Activated CD8-positive, alpha-beta memory T cell treated with anti-CD3 and anti-CD28 coated beads for 1 hour (primary cell): ENCODE measurements around the gene SPACA6.

Experiments used
- DNase-seq, 2 donors: peaks; one replicate each; pipeline ENCODE4 v3.0.0-alpha.2; 2020; ENCODE audit warnings: low read depth in 1 of 2; ENCODE audit errors: extremely low read depth in 1 of 2

The SPACA6 gene

DNA sequence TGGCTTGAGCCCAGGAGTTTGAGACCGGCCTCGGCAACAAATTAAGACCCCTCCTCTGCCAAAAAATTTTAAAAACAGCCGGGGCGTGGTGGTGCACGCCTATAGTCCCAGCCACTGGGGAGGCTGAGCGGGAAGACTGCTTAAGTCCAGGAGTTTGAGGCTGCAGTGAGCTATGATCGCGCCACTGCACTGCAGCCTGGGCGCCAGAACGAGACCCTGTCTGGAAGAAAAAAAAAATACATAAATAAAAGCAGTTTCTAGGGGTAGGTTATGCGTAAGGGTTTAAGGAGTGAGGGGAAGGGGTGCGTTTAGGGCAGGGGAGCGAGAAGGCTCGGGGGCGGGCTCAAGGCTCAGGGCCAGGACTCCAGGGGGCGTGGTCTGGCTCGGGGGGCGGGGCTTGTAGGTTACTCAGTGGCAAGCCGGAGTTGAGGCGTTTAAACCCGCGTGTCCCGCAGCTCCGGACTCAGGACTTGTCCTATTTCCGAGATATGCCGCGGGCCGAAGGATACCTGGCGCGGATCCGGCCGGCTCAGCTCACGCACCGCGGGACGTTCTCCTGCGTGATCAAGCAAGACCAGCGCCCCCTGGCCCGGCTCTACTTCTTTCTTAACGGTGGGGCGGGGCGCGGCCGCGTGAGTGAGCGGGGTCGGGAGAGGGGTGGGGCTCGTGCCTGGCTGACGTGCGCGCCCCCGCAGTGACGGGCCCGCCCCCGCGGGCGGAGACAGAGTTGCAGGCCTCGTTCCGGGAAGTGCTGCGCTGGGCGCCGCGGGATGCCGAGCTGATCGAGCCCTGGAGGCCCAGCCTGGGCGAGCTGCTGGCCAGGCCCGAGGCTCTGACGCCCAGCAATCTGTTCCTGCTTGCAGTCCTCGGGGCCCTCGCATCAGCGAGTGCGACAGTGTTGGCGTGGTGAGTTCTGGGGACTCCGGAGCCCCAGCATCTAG, 10.7 kb downstream of the SPACA6 start:
- peak; percentile 80 to 95 for DNase-seq

DNA sequence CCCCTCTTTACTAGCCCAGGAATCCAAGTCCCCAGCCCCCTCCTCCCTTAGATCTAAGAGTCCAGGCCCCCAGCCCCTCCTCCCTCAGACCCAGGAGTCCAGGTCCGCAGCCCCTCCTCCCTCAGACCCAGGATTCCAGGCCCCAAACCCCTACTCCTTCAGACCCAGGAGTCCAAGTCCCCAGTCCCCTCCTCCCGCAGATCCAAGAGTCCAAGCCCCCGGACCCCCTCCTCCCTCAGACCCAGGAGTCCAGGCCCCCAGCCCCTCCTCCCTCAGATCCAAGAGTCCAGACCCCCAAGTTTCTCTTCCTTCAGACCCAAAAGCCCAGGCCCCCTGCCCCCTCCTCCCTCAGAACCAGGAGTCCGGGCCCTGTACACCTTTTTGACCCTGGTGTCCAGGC, 11.5 kb downstream of the SPACA6 start:
- no peak for DNase-seq

DNA sequence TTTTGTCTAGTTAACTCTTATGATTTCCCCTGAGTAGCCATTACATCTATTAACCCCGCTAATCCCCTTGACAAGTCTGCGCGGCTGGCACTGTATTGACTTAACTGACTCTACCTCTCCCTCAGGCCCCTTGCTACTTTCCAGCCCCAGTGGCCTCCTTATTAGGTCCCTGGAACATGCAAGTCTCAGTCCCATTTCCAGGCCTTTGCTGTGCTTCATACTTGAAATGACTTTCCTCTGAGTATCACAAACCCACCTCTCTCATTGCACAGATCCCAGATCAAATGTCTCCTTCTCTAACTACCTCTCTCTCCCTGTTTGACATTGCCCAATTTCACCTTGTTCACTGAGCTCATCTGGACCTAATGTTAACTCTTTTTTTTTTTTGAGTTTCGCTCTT, 13.2 kb downstream of the SPACA6 start:
- no peak for DNase-seq

DNA sequence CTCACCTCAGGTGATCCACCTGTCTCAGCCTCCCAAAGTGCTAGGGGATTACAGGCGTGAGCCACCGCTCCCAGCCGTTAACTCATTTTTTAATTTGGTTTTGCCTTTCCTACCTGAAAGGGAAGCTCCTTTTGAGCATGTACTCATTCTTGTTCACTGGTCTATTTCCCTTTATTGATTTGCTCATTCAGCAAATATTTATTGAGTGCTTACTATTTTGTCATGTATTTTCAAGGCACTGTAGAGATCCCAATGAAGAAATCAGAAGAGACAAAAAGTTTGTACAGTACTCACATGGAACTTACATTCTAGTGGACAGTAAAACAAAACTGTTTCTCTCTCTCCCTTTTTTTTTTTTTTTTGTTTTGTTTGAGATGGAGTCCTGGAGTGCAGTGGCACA, 13.8 kb downstream of the SPACA6 start:
- no peak for DNase-seq

DNA sequence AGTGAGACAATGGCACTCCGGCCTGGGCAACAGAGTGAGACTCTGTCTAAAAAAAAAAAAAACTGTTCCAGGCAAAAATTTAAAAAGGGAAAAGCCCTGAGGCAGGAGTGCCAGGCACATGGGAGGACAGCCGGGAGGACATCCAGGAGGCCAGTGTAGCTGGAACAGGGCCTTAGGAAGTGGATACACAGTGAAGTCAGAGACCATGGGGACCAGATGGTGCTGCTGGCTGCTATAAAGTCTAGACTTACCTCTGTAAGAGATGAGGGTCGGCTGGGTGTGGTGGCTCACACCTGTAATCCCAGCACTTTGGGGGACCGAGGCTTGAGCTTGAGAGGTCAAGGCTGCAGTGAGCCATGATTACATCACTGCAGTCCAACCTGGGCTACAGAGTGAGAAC, 15.7 kb downstream of the SPACA6 start:
- no peak for DNase-seq

DNA sequence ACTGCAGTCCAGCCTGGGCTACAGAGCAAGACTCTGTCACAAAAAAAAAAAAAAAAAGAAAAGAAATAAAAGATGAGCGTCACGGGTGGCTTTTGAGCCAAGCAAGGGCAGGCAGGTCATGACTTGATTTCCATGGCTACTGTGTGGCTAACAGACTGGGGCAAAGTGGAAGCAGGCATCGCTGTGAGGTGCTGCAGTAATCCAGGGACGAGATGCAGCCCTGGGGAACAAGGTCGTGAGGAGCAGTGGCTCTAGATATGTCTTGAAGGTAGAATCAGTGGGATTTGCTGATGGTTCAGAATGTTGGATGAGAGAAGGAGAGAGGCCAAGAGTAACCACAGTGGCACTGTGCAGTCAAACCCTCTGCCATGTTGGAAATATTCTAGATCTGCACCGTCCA, 16.4 kb downstream of the SPACA6 start:
- DNase-seq: no peak

DNA sequence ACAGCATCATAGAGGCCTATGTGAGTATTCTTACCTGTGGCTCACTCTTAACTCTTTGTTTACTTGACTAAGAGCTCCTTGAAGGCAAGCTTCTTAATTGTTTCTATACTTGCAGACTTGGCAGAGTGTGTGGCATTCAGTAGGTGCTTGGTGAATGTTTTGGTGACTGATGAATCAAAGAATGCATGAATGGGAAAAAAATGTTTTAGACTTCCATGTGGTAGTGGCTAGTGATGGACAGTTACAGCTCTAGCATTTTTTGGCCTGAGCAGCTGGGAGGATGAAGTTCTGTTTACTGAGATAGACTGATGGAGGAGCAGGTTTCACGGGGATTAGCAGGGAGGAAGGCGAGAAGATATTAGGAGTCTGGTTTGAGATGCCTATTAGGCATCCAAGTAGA, 17.0 kb downstream of the SPACA6 start:
- no peak for DNase-seq

DNA sequence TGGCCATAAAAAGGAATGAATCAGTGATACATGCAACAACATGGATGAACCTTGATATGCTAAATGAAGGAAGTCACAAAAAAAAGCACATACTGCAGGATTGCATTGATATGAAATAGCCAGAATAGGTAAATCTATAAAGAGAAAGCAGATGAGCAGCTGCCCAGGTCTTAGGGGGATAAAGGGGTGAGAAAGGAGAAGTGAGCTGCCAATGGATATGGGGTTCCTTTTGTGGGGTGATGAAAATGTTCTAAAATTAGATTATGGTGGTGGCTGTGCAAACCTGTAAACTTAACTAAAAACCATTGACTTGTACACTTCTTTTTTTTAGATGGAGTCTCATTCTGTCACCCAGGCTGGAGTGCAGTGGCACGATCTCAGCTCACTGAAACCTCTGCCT, 18.6 kb downstream of the SPACA6 start:
- no peak for DNase-seq

DNA sequence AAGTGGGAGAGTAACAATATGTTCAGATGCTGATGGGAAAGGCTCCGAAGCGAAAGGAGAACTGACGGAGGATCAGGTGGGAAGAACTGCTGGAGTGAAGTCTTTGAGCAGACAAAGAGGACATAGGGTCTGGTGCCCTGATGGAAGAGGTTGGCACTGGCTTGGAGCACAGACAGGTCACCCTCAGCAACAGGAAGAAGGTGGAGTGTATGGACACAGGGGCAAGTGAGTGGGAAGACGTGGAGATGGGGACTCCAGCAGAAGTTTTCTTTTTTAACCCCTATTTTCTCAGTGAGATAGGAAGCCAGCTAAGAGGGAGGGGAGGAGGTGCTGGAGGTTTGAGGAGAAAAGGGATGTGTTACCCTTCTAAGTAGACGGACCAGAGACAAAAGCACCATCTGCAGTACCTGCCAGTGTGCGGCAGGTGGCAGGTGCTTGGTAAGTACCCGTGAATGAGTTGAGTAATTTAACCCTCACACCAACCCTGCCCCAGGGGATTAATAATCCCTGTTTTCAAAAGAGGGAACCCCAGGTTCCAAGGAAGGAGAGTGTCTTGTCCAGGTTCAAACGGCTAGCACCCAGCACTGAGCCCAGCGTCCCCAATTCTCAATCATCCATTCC, 19.4 kb downstream of the SPACA6 start:
- no peak for DNase-seq

DNA sequence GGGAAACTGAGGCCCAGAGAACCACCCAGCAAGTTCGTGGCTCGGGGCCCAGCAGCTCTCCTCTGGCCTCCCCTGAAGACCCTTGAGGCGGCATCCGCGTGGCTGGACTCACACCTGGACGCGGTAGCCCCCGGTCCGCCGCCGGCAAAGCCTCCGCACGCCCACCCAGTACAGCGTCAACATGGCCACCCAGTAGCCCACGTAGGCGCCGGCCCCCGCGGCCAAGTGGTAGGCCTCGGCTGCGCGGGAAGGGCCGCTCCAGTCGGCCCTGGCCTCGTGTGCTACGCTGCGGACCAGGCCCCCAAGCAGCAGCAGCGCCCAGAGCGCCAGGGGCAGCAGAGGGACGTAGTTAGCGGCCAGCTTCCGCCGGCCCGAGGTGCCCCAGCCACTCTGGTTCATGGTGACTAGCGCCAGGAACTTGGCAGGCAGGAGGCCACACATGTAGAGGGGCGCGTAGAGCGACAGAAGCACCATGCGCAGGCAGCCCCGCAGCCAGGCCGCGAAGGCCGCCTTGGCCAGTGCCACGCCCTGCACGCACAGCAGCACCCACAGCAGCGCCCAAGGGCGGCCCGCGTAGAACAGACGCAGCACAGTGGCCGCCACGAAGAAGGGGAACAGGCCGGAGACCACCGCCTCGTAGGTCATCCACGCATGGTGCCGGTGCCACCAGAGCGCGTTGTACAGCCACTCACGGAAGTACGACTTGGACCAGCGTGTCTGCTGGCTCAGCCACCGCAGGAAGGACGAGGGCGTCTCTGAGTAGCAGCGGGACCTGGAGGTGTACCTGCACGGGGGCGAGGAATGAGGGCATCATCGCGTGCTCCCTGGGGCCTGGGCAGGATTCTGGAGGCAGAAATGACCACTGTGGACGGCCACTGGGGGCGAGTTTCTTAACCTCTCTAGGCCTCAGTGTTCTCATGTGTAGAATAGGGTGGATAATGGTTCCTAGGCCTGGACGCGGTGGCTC, 20.5 kb downstream of the SPACA6 start:
- no peak for DNase-seq

DNA sequence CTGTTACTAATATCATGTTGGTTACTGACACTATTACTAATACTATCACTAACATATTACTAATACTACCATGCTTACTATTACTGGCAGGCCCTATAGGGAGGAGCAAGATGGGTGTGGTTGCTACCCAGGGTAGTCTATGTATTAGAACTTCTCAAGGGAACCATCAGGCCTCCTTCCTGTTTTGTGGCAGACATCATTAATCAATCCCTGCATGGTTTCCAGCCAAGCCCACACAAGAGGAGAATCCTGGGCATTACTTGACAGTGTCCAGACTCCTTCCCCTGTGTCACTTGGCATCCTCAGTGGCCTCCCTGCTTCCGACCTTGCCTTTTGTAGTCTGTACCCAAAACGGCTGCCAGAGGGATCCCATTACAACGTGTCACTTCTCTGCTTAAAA, 21.7 kb downstream of the SPACA6 start:
- DNase-seq: no peak

DNA sequence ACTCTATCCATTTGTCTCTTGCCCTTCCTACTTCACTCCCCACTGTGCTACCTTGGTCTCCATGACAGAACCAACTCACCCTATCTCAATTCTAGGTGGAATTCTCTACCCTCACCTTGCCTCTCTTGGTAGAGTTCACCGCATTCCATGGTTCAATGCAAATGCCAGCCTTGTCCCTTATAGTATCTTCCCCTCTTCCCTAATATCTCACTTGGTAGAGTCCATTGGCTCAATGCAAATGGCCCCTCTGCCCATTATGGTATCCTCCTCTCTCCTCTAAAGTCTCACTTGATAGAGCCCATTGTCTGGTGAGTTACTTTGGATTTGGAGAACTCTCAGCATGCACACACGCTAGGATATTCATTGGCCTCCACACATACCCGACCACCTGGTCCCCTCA, 22.7 kb downstream of the SPACA6 start:
- no peak for DNase-seq

DNA sequence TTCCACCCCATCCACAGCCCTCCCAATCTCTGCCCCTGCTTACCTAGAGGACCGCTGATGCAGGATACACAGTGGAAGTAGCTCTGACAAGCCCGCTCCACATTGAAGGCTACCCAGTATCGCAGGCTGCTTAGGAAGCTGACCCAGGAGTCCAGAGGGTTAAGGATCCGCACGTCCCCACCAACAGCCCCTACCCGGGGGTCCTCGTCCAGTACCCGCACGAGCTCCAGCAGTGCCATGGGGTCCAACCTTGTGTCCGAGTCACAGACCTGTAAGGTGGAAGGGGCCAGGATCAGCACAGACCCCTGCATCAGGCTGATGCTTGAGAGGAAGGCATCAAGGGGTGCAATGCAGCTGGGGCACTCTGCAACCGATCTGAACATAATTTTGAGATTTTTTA, 23.8 kb downstream of the SPACA6 start:
- no peak for DNase-seq

DNA sequence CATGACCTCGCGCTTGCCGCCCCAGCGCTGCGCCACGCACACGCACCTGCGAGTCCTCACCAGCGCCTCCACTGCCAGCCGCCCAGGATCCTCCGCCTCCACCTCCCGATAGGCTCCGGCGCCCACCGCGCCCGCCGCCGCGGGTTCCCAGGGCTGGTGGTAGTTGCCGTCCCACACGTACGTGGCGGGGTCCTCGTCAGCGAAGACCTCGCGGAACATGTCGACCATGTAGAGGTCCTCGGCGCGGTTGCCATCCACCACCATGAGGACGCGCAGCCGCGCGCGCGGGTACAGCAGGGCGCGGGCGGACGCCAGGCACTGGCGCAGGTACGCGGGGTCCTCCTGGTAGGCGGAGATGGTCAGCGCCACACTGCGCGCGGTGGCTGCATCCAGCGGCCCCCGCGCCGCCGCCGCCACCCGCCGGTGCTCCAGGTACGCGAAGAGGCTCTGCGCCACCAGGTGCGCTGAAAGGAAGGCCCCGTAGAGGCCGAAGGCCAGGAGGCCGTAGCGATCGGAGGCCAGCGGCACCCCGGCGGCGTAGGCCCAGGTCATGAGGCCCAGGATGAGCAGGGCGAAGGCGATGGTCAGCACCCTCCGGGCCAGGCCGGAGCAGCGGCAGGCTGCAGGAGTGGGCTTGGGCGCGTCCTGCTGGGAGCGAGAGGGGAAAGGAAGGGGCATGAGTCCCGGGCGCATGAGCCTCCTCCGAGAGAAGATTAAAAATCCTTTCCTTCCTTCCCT, 26.3 kb downstream of the SPACA6 start:
- DNase-seq: no peak

DNA sequence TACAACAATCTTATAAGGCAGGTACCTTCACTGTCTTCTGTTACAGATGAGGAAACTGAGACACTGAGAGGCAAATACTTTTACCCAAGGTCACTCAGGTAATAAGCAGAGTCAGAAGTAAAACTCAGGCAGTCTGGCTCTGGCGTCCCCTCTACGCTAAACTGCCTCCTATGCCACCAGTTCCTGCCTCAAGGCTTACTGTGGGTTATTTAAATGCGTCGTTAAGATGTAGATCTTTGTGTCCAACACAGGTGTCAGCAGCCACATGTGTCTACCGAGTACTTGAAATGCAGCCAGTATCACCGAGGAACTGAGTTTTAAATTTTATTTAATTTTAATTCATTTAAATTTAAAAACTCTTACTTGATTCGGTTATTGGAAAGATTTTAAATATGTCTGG, 28.8 kb downstream of the SPACA6 start:
- no peak for DNase-seq

DNA sequence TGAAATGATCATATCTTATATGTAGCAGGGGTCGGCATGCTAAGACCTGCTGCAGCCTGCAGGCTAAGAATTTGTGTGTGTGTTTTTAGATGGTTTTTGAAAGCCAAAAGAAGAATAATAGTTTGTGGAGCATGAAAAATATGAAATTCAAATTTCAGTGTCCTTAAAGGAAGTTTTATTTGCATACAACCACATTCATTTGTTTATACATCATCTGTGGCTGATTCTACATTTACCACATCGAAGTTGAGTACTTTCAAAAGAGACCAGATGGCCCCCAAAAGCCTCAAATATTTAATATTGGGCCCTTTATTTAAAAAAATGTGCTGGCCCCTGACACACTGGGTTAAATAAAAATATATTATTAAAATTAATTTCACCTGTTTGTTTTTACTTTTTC, 29.4 kb downstream of the SPACA6 start:
- no peak for DNase-seq

DNA sequence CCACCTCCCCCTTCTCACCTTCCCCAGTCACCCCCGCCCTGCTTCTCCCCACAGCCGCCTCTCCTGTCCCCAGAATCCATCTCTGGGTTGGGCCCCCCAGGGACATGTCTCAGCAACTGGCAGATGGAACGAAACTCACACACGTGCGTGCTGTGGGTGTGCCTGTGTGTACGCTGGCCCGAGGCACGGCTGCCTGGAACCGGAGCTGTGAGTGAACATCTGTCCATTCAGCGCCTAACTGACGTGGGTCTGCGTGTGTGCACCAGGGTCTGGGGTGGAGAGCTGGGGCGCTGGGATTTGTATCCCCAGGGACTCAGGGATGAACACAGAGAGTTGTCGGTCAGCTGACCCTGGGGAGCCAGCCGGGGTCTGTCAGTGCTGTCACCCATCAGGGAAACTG, 31.4 kb downstream of the SPACA6 start:
- no peak for DNase-seq

DNA sequence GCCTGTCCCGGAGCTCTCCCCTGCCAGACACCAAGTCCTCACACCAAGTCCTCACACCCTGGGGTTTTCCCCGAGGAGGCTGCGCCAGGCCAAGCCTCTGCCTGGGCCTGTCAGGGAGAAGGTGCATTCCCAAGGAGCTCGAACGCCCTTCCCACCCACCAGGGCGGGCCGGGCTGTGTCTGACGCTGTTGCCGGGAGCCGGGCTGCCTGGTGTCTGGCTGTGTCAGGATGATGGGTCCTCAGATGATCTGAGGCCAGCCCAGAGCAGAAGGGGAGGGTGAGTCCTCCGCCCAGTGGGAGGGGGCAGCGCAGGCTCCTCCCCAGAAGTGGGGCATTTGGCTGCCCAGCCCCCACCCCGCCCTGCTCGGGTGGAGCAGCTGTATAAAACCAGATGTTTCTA, 32.9 kb downstream of the SPACA6 start:
- DNase-seq: no peak

DNA sequence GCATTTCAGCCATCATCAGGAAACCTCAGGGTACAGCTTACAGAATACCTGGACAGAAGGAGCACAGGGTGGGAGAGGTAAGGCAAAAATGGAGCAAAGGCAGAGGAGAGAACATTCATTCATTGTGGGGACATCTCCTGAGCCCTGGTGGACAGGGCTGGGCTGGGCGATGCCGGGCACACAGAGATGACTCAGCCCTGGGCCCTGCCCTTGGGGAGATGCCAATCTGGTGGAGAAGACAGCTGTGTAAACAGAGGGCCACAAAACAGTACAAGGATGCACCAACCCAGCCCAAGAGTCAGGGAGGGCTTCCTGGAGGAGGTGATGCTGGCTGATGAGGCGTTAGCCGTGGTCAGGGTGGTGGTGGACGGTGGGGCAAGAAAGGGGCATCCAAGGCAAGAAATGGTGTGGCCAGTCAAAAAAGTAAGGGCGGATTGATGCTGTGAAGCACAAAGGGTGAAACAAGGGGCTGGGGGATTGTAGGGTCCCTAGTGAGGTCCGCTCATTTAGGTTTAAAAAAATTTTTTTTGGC, 34.3 kb downstream of the SPACA6 start:
- DNase-seq: no peak

DNA sequence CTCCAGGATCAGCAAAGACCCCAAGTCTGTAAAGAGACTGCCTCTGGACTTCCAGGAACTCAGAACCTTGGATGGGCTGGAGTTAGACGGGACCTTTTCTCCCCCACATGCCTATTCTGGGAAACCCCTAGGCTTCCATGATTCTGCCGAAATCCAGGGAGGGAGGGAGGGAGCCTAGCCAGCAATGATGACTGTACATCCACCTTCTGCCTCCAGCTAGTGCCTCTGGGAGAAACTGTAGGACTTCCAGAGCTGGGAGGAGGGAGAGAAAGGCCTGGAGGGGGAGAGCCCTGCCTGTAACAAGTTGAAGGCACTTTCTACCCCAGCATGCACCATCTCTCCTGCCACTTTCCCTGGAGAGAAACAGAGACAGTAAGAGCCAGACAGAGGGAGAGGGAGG, 36.7 kb downstream of the SPACA6 start:
- no peak for DNase-seq
